VCaP (cell line): Measurements from ENCODE around the gene EGF.
A peak's percentile ranks its signal among the peaks of the same experiment; 100 is the strongest.

Experiments used
- H3K27ac ChIP-seq: fragments of 450-650 bp; 2 replicates; pipeline ENCODE4 v1.5.1; 2017
- CTCF ChIP-seq: fragments of 450-650 bp; conservative IDR thresholded peaks from 2 replicates; pipeline ENCODE4 v1.5.1; 2017; ENCODE audit warnings: mild to moderate bottlenecking, moderate library complexity

Gene EGF

GRCh38 chr4:109977854-109978501 lies 65.3 kb downstream of the EGF start:
- TF ChIP-seq CTCF: peak; percentile 85
- H3K27ac ChIP-seq: no peak overlapping the region

GRCh38 chr4:109978704-109979454 lies 66.2 kb downstream of the EGF start:
- no peak for TF ChIP-seq CTCF
- H3K27ac ChIP-seq: no peak overlapping the region

GRCh38 chr4:109979920-109980717 lies 67.4 kb downstream of the EGF start:
- no peak for TF ChIP-seq CTCF
- H3K27ac ChIP-seq: no peak overlapping the region

GRCh38 chr4:109981936-109982335 lies 69.3 kb downstream of the EGF start:
- no peak overlapping the region for H3K27ac ChIP-seq
- TF ChIP-seq CTCF: no peak

- no peak for TF ChIP-seq CTCF
These were observed 69.8 kb downstream of the EGF start for GRCh38 chr4:109982521-109982920.

GRCh38 chr4:109985993-109986974 lies 73.6 kb downstream of the EGF start:
- no peak overlapping the region for H3K27ac ChIP-seq
- no peak for TF ChIP-seq CTCF

More at GRCh38 chr4:109982521-109982920, 69.8 kb downstream of the EGF start:
- H3K27ac ChIP-seq: no peak overlapping the region
